ENCODE measurements around the gene PLP2.

PLP2 gene

DNA sequence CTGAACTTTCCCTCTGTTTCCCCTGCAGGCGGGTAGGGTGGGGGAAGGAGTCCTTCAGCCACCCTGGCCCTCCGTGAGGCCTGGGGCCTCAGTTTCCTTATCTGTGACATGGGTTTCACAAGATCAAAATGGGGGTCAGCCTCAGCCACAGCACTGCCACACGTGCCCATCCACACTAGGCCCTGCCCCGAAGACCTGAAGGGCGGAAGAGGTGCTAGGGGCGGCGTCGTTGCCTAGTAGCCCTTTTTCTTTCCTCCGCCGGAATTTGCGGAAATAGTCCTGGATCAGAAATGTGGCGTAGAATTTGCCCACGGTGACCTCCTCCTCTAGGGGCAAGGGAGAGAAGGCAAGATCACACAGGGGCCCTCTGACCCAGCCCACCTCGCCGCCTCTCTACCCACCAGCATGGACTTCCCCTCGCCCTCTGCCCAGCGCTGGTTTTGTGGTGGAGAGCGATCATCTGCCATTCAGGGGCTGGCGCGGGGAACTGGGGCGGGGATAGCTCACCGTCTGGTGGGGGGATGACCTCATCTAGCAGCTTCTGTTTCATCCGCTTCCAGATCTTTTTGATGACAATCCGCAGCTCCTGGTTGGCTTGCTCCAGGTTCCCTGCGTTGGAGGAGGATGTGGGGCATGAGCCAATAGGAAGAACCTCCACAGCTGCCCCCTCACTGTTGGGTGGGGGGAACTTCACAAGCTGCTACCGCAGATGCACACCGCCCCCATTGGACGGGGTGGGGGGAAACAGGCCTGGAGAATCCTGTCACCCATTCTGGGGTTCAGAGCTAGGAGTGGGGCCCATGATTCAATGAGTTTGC, 37.9 kb downstream of the PLP2 start:
- DNase-seq (ENCODE audit: low spot score) = no peak

DNA sequence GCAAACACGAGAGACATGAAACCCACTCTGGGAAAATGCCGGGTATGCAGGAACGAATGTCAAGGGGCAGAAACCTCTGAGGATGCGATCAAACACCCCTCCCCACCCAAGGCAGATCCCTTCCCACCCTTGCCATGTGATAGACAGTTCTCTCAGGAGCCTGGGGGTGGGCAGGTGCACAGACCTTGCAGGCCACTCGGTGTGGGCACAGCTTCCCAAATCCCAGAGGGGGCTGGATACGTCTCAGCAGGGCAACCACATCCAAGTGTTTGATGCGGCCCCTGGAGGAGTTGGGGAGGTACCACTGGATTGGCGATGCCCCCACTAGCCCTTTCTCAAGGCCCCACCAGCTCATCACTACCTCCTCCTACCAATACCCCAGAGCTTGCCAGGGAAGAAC, 38.7 kb downstream of the PLP2 start:
- no peak for DNase-seq (ENCODE audit: low spot score)

DNA sequence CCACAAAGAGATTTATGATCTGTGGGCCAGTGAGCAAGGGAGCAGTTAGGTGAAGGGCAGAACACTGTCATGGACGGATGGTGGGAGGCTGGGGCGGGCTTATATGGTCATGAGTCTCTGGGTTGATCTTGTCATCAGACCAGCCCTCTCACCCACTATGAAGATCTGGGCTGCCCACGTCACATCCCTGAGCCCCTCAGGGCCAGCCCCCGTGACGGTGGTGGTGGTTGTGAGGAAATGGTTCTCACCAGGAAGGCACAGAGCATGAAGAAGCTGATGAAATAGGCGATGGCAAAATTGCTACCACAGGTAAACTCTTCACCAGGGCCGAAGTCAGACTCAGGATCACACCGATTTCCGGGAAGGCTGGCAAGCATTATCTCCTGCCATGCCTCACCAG, 39.4 kb downstream of the PLP2 start:
- no peak for DNase-seq (ENCODE audit: low spot score)

DNA sequence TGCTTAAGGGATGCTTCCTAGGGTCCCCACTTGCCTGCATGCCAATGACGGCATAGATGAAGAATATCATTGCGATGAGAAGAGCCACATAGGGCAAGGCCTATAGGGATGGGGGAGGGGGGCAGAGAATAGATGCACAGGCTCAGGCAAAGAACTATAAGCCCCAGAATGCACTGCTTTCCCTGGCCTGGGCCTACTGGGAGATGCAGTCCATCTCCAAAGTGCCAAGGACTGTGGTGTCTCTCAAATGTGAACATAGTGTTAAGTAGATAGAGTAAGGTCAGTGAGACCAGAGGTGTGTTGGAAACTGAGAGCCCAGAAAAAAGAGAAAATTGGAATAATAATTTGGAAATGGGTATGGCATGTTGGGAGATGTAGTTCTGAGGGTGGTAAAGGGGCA, 40.5 kb downstream of the PLP2 start:
- no peak for DNase-seq (ENCODE audit: low spot score)

DNA sequence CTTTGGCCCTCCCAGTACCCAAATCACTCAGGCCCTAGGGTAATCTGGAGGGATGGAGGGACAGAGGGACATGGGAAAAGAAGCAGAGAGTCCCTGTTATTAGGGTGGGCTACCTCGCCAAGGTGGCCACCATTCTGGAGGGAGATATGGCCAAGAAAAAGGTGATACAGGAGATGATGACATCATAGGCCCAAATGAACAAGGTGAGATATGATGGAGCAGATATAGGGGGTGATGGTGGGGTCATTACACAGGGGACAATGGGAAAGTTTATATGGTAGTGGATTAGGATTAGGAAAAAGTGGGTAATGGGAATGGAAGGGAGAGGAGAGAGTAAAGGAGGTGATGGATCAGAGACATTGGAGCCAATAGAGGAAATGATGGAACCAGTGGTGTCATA, 41.2 kb downstream of the PLP2 start:
- no peak for DNase-seq (ENCODE audit: low spot score)

DNA sequence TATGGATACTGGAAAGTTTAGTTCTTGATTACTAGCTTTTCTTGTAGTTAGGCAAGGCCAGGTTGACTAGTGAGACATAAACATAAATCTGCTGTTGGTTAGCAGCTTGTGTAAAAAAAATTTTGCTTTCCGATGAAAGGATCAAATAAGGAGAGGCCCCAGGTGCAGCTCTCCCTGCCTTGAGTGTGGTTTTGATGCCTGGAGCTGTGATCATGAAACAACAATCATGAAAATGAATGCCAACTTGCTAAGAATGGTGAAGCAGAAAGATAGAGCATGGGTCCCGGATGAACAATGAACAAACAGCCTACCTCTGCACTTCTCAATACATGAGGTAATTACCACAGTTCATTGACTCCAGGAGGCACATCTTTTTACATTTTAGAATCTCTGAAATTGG, 42.7 kb downstream of the PLP2 start:
- DNase-seq (ENCODE audit: low spot score) = no peak

DNA sequence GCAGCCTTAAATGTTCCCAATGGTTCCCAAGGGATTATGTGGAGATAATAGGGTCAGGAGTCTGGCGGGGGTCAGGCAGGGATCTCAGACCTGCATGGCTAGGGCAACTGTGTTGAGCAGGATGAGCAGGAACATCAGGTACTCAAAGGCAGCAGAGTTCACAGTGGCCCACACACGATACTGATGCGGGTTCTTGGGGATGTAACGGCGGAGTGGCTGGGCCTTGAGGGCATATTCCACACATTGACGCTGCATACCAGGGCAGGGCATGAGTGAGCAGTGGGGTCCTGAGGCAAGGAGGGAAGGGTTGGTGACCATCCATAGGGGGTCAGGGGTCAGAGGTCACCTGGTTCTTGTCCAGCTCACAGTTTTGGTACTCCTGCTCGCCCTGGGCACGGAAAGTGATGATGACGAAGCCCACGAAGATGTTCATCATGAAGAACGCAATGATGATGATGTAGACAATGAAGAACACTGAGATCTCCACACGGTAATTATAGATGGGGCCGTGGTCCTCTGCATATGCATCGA, 43.4 kb downstream of the PLP2 start:
- no peak for DNase-seq (ENCODE audit: low spot score)

DNA sequence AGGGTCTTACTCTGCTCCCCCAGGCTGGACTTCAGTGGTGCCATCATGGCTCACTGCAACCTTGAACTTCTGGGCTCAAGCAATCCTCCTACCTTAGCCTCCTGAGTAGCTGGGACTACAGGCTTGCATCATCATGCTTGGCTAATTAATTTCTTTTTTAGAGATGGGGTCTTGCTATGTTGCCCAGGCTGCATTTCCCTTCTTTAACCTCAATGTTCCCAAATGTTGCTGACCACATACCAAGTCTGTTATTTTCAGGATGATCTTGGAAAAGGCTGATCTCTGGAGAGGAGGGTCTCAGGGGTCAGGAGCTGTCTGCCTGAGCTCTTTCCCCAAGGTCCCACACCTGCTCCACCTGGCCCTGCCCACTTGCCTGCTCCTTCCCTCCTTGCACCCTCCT, 48.4 kb downstream of the PLP2 start:
- no peak for DNase-seq (ENCODE audit: low spot score)

DNA sequence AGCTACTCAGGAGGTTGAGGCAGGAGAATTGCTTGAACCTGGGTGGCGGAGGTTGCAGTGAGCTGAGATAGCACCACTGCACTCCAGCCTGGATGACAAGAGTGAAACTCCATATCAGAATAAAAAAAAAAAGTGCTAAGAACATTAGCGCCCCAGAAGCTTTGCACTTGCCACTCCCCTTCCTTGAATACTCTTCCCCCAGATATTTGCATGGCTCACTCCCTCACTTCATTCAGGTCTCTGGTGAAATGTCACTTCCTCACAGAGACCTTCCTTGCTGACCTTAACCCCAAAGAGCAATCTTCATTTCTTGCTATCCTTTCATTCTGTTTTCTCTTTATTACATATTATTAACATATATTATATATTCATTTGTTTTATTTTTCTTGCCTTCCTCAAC, 50.2 kb downstream of the PLP2 start:
- no peak for DNase-seq (ENCODE audit: low spot score)

Data from D341Med (cell line).